ENCODE results near the gene SNX1.
"Not testable (repeated sequence)": the region's sequence is repeated elsewhere in the genome, so short reads cannot be mapped to it uniquely, and the experiment has no call there.

SNX1 gene

GRCh38 chr15:64073496-64073895, 22.3 kb upstream of the SNX1 start:
- DNase-seq (ENCODE audit: low read depth), result not testable (repeated sequence)

GRCh38 chr15:64082757-64083156, 13.0 kb upstream of the SNX1 start:
- no peak for DNase-seq (ENCODE audit: low read depth)

GRCh38 chr15:64089543-64090280, 6.1 kb upstream of the SNX1 start:
- DNase-seq (ENCODE audit: low read depth), result no peak

GRCh38 chr15:64090527-64090926, 5.3 kb upstream of the SNX1 start:
- no peak for DNase-seq (ENCODE audit: low read depth)

GRCh38 chr15:64092075-64092820, 3.5 kb upstream of the SNX1 start:
- DNase-seq (ENCODE audit: low read depth), result no peak

GRCh38 chr15:64092864-64093626, 2.7 kb upstream of the SNX1 start:
- DNase-seq (ENCODE audit: low read depth), result no peak

- peak; percentile 82 for DNase-seq (ENCODE audit: low read depth)
Measured at GRCh38 chr15:64093627-64094417, 2.0 kb upstream of the SNX1 start, which contains the start of gene CIAO2A. TSS of gene CIAO2A (minus strand) at chr15:64093838. CDS start at chr15:64093768, 70 bp downstream.

- no peak for DNase-seq (ENCODE audit: low read depth)
Measured at GRCh38 chr15:64095431-64095794, 369 bp upstream of the SNX1 start.

GRCh38 chr15:64096668-64097384, 1.0 kb downstream of the SNX1 start:
- no peak for DNase-seq (ENCODE audit: low read depth)

GRCh38 chr15:64099379-64099778, 3.6 kb downstream of the SNX1 start:
- no peak for DNase-seq (ENCODE audit: low read depth)

- no peak for DNase-seq (ENCODE audit: low read depth)
Measured at GRCh38 chr15:64100958-64101357, 5.2 kb downstream of the SNX1 start.

GRCh38 chr15:64102497-64102896, 6.7 kb downstream of the SNX1 start:
- no peak for DNase-seq (ENCODE audit: low read depth)

GRCh38 chr15:64105113-64105704, 9.4 kb downstream of the SNX1 start:
- DNase-seq (ENCODE audit: low read depth), result no peak

- DNase-seq (ENCODE audit: low read depth), result no peak
Measured at GRCh38 chr15:64107337-64107736, 11.6 kb downstream of the SNX1 start.

- not testable (repeated sequence) for DNase-seq (ENCODE audit: low read depth)
Measured at GRCh38 chr15:64110108-64110701, 14.4 kb downstream of the SNX1 start.

GRCh38 chr15:64110950-64111678, 15.3 kb downstream of the SNX1 start:
- DNase-seq (ENCODE audit: low read depth), result no peak

GRCh38 chr15:64111679-64112050, 15.9 kb downstream of the SNX1 start:
- no peak for DNase-seq (ENCODE audit: low read depth)

GRCh38 chr15:64112073-64112772, 16.4 kb downstream of the SNX1 start:
- DNase-seq (ENCODE audit: low read depth), result no peak

GRCh38 chr15:64112904-64113303, 17.1 kb downstream of the SNX1 start:
- DNase-seq (ENCODE audit: low read depth), result no peak
